PC-9 (cell line): ENCODE data around the gene PCDH9. TPM values are rescaled to one million over a fixed set of nuclear protein-coding genes. Genes with fewer than 3 reads are reported as not detected.

Source experiments
- BruUV-seq: library from RNA; stranded (reverse); fragments of 400-500 nt; replicated peaks from 2 replicates; lab custom pipeline; 2021; lab: Mats Ljungman, UMichigan
- CTCF ChIA-PET: fragments of 300-600 bp; sonication (Branson Sonifier 250); formaldehyde crosslinking; loops from one replicate; lab custom pipeline; 2022; ENCODE audit warnings: antibody characterized with exemption; lab: Charles Lee
- POLR2A ChIA-PET: fragments of 300-600 bp; sonication (Branson Sonifier 250); formaldehyde crosslinking; loops from one replicate; lab custom pipeline; 2022; ENCODE audit warnings: antibody characterized with exemption; ENCODE audit not compliant: unreplicated experiment; lab: Charles Lee
- DNase-seq, 2 experiments: peaks; one replicate each; pipeline versions ENCODE4 v3.0.0 to v3.0.0-alpha.2; 2015 to 2022; ENCODE audit warnings: mixed read lengths in 1 of 2
- H2AFZ ChIP-seq: fragments of 200-600 bp; sonication (generic); 2 replicates; pipeline ENCODE4 v1.8.1; 2017; ENCODE audit warnings: antibody characterized with exemption
- H3F3A ChIP-seq: fragments of 200-600 bp; sonication (generic); 2 replicates; pipeline ENCODE4 v1.8.1; 2017; ENCODE audit warnings: antibody characterized with exemption, mild to moderate bottlenecking, low read depth; ENCODE audit not compliant: insufficient read depth
- H3K27ac ChIP-seq: fragments of 200-600 bp; sonication (generic); 2 replicates; pipeline ENCODE4 v1.6.1; 2016; ENCODE audit warnings: mixed run types
- H3K27me3 ChIP-seq: fragments of 200-600 bp; sonication (generic); 2 replicates; pipeline ENCODE4 v1.6.1; 2016; ENCODE audit warnings: low read depth, mixed run types; ENCODE audit not compliant: insufficient read depth
- H3K36me3 ChIP-seq: fragments of 200-600 bp; sonication (generic); 2 replicates; pipeline ENCODE4 v1.6.1; 2016; ENCODE audit warnings: low read depth, mixed run types
- H3K4me1 ChIP-seq: fragments of 200-600 bp; sonication (generic); replicated peaks from 2 replicates; pipeline ENCODE4 v1.6.1; 2016; ENCODE audit warnings: mixed run types; ENCODE audit not compliant: insufficient read depth
- H3K4me2 ChIP-seq: fragments of 200-600 bp; sonication (generic); 2 replicates; pipeline ENCODE4 v1.6.1; 2017; ENCODE audit warnings: mixed run types
- H3K4me3 ChIP-seq: fragments of 200-600 bp; sonication (generic); 2 replicates; pipeline ENCODE4 v1.6.1; 2016; ENCODE audit warnings: mixed run types
- H3K79me2 ChIP-seq: fragments of 200-600 bp; sonication (generic); 2 replicates; pipeline ENCODE4 v1.6.1; 2017; ENCODE audit warnings: low read depth, mixed run types
- H3K9me2 ChIP-seq: fragments of 200-600 bp; sonication (generic); 2 replicates; pipeline ENCODE4 v1.8.1; 2017; ENCODE audit warnings: mild to moderate bottlenecking; ENCODE audit not compliant: insufficient read depth
- H3K9me3 ChIP-seq: fragments of 200-600 bp; sonication (generic); 2 replicates; pipeline ENCODE4 v1.8.1; 2016; ENCODE audit warnings: low read depth; ENCODE audit not compliant: insufficient read depth
- H4K20me1 ChIP-seq: fragments of 200-600 bp; sonication (generic); 2 replicates; pipeline ENCODE4 v1.8.1; 2017; ENCODE audit not compliant: insufficient read depth
- EZH2 ChIP-seq: fragments of 200-600 bp; sonication (generic); IDR thresholded peaks from 2 replicates; pipeline ENCODE4 v1.8.0; 2017; ENCODE audit warnings: antibody characterized with exemption, low read depth
- intact Hi-C: fragments of 100-400 bp; cut with micrococcal nuclease; formaldehyde crosslinking; loops from one replicate; pipeline ENCODE4 v1.10.0; 2022; ENCODE audit not compliant: unreplicated experiment
- total RNA-seq: library from RNA; stranded (reverse); gene quantifications from 2 replicates; pipeline ENCODE4 v1.2.3, GENCODE V29; 2021
- TF ChIP-seq, protein P1 (sequence below): fragments of 200-600 bp; sonication (generic); conservative IDR thresholded peaks from 2 replicates; pipeline ENCODE4 v1.6.1; 2017; ENCODE audit warnings: mixed run types, antibody characterized with exemption, mild to moderate bottlenecking, moderate library complexity

Gene PCDH9
- total RNA-seq, 1 experiment from 2014 or later = 0.37 TPM

DNA sequence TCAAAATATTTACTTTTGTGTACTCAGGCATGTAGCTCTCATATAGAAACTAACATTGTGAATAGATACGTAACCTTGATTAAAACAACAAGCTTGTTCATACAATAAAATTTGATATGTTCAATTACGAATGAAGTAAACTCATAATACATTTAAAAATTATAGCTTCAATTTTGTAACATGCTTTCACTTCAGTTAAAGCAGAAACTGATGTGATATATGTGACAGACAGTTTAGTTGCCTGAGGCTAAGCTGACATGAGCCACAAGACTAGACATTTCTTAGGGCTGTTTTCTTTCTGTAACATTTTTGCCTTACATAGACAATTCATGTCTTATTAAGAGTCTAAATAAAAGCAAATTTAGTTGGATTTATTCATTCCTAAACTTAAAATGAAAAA lies 526.0 kb downstream of the PCDH9 start:
- DNase-seq = no peak
- Histone ChIP-seq H3K4me2 (no peak overlapping the region), H3K27me3 (no peaks in the 10 kb centered on the region), H3K9me3 (no peaks in the 10 kb centered on the region), H3K4me3 (no peak overlapping the region), H2AFZ (no peak overlapping the region), H3K27ac (no peak overlapping the region), H3F3A (no peaks in the 10 kb centered on the region), H4K20me1 (no peaks in the 10 kb centered on the region), H3K9me2 (no peaks in the 10 kb centered on the region), H3K4me1 (no peaks in the 10 kb centered on the region), H3K79me2 (no peaks in the 10 kb centered on the region), H3K36me3 (no peaks in the 10 kb centered on the region)
- CTCF ChIA-PET = no interaction called here
- BruUV-seq = no TSS peak
- TF ChIP-seq, protein P1, sequence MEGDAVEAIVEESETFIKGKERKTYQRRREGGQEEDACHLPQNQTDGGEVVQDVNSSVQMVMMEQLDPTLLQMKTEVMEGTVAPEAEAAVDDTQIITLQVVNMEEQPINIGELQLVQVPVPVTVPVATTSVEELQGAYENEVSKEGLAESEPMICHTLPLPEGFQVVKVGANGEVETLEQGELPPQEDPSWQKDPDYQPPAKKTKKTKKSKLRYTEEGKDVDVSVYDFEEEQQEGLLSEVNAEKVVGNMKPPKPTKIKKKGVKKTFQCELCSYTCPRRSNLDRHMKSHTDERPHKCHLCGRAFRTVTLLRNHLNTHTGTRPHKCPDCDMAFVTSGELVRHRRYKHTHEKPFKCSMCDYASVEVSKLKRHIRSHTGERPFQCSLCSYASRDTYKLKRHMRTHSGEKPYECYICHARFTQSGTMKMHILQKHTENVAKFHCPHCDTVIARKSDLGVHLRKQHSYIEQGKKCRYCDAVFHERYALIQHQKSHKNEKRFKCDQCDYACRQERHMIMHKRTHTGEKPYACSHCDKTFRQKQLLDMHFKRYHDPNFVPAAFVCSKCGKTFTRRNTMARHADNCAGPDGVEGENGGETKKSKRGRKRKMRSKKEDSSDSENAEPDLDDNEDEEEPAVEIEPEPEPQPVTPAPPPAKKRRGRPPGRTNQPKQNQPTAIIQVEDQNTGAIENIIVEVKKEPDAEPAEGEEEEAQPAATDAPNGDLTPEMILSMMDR = no peak
- TF ChIP-seq EZH2 = no peak
- POLR2A ChIA-PET = no interaction called here
- intact Hi-C loops = no loop called here

DNA sequence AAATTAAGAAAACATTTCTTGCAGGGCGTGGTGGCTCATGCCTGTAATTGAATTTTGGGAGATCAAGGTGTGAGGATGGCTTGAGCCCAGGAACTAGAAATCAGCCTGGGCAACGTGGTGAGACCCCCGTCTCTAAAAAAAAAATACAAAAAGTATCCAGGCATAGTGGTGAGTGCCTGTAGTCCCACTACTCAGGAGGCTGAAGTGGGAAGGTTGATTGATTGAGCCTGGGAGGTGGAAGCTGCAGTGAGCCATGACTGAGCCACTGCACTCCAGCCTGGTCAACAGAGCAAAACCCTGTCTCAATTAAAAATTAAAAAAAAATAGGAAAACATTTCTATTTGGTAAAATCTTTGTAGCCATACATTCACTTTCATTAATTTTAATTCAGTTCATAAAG lies 526.5 kb downstream of the PCDH9 start:
- Histone ChIP-seq H3K27ac (no peak overlapping the region), H3F3A (no peaks in the 10 kb centered on the region), H3K36me3 (no peaks in the 10 kb centered on the region), H3K4me3 (no peak overlapping the region), H4K20me1 (no peaks in the 10 kb centered on the region), H3K79me2 (no peaks in the 10 kb centered on the region), H3K4me1 (no peaks in the 10 kb centered on the region), H3K27me3 (no peaks in the 10 kb centered on the region), H3K4me2 (no peak overlapping the region), H3K9me3 (no peaks in the 10 kb centered on the region), H2AFZ (no peak overlapping the region), H3K9me2 (no peaks in the 10 kb centered on the region)
- POLR2A ChIA-PET = no interaction called here
- intact Hi-C loops = no loop called here
- BruUV-seq = no TSS peak
- TF ChIP-seq, protein P1 = no peak
- no peak for TF ChIP-seq EZH2
- CTCF ChIA-PET = no interaction called here
- no peak for DNase-seq

DNA sequence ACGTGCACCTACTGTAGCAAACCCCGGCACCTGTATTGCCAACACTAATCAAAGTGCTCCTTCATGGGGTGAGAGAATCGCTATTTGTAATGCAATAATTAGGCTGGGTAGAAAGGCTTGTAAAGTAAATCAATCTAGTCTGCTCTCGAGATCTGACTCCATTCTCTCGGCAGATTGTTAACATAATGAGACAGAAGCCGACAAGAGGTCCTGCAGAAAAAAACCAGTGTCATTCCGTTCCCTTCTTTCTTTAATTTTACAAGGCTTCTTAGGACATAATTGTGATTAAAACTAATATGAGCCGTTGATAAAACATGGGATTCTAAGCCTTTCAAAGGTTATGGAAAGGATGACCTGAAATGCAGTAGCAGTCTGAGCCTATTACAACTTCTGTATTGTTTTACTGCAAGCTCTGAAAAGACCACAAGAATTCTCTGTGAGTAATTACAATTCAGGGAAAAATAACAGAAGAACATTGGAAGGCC lies 530.0 kb downstream of the PCDH9 start:
- Histone ChIP-seq H3K4me2 (no peak overlapping the region), H4K20me1 (no peaks in the 10 kb centered on the region), H3K4me1 (no peaks in the 10 kb centered on the region), H3K79me2 (no peaks in the 10 kb centered on the region), H3K27me3 (no peaks in the 10 kb centered on the region), H3F3A (no peaks in the 10 kb centered on the region), H3K4me3 (no peak overlapping the region), H3K27ac (no peak overlapping the region), H3K9me2 (no peaks in the 10 kb centered on the region), H3K36me3 (no peaks in the 10 kb centered on the region), H2AFZ (no peak overlapping the region), H3K9me3 (no peaks in the 10 kb centered on the region)
- ChIA-PET POLR2A (no interaction called here), CTCF (no interaction called here)
- no peak for TF ChIP-seq EZH2
- TF ChIP-seq, protein P1 = no peak
- intact Hi-C loops = no loop called here
- no peak for DNase-seq
- BruUV-seq = no TSS peak
